ENCODE results near the gene COL18A1. TPM values are rescaled to one million over a fixed set of nuclear protein-coding genes. Genes with fewer than 3 reads are reported as not detected.

Gene COL18A1
- total RNA-seq, 1 experiment from 2014 or later = 77.0 TPM

DNA sequence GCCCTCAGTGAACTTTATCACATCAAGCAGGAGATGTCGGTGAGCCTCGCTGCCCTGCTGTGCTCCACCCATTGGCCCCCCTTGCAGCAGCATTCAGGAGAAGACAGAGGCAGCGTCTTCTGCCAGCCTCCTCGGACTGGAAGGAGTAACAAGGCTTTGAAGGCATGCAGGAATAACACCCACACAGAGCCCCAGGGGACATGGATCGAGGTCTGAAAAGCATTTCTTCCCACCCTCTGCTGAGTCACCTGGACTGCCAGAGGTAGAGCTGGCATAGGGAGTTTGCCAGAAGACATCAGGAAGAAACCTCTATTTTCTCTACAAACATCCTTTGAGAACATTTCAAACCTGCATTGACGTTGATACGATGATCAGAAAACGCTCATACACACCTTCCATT lies 42.9 kb downstream of the COL18A1 start:
- DNase-seq (peak; percentile 29), ATAC-seq (0 out of 2 replicates have a peak, but pooled peaks have one; percentile 20)
- intact Hi-C loops (cut with micrococcal nuclease) = no loop called here
- H3F3A ChIP-seq (ENCODE audit: low read length, unreplicated experiment) = peaks cover 6% of the 10 kb centered on the region
- H3K79me2 ChIP-seq (ENCODE audit: low read length) = 0 out of 2 replicates have a peak, but pooled peaks cover 6% of the 10 kb centered on the region
- H3K27me3 ChIP-seq (ENCODE audit: low read length) = no peaks in the 10 kb centered on the region
- H3K9me3 ChIP-seq (ENCODE audit: low read length) = peaks cover 7% of the 10 kb centered on the region; the same call in 1 of the 2 replicates
- POLR2A ChIA-PET (ENCODE audit: unreplicated experiment) = no interaction called here
- no peaks in the 10 kb centered on the region for H3K4me1 ChIP-seq (ENCODE audit: insufficient read depth, low read length)
- no peak overlapping the region for H3K4me3 ChIP-seq (ENCODE audit: low read length)
- H4K20me1 ChIP-seq (ENCODE audit: low read length) = 0 out of 2 replicates have a peak, but pooled peaks cover under 1% of the 10 kb centered on the region
- H3K9me2 ChIP-seq (replicated peaks; ENCODE audit: low read length) = no peaks in the 10 kb centered on the region
- H3K9ac ChIP-seq (ENCODE audit: low read length) = no peak overlapping the region
- H3K27ac ChIP-seq (ENCODE audit: low read length) = no peak overlapping the region
- H3K4me2 ChIP-seq (ENCODE audit: low read length) = no peak overlapping the region
- H3K36me3 ChIP-seq (ENCODE audit: low read depth, low read length) = peaks cover 10% of the 10 kb centered on the region; the same call in 1 of the 2 replicates
- CTCF ChIA-PET = no interaction called here
- BruUV-seq (replicated peaks) = no TSS peak
- no peak overlapping the region for H2AFZ ChIP-seq (ENCODE audit: low read length)
- TF ChIP-seq EZH2phosphoT487 (IDR thresholded peaks at IDR 0.05; ENCODE audit: borderline replicate concordance, low read length) = no peak
- TF ChIP-seq, protein P1, sequence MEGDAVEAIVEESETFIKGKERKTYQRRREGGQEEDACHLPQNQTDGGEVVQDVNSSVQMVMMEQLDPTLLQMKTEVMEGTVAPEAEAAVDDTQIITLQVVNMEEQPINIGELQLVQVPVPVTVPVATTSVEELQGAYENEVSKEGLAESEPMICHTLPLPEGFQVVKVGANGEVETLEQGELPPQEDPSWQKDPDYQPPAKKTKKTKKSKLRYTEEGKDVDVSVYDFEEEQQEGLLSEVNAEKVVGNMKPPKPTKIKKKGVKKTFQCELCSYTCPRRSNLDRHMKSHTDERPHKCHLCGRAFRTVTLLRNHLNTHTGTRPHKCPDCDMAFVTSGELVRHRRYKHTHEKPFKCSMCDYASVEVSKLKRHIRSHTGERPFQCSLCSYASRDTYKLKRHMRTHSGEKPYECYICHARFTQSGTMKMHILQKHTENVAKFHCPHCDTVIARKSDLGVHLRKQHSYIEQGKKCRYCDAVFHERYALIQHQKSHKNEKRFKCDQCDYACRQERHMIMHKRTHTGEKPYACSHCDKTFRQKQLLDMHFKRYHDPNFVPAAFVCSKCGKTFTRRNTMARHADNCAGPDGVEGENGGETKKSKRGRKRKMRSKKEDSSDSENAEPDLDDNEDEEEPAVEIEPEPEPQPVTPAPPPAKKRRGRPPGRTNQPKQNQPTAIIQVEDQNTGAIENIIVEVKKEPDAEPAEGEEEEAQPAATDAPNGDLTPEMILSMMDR (conservative IDR thresholded peaks at IDR 0.05; ENCODE audit: low read depth, low read length) = no peak

DNA sequence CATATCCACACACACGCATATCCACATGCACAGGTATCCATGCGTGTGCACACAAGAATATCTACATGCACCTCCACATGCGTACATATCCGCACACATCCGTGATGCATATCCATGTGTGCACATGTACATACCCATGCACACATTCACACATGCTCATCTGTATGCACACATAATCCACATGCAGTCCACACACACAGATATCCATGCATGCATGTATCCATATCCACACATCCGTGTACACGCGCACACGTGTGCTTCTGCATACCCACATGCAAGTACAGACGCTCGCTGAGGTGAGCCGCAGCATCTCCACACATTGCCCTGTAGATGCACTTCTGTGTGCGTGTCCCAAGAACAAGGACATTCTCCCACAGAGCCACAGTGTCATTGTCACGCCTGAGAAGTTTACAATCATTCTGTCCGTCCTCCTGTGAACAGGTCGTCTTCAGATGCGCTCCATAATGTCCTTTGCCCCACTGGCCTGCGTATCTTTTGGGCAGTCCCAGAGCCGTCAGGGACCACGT lies 43.4 kb downstream of the COL18A1 start:
- no TSS peak for BruUV-seq (replicated peaks)
- 0 out of 2 replicates have a peak, but pooled peaks cover 6% of the 10 kb centered on the region for H4K20me1 ChIP-seq (ENCODE audit: low read length)

More for the DNA sequence above, 43.4 kb downstream of the COL18A1 start:
- H3K9me2 ChIP-seq (replicated peaks; ENCODE audit: low read length) = no peaks in the 10 kb centered on the region
- H3F3A ChIP-seq (ENCODE audit: low read length, unreplicated experiment) = peaks cover 8% of the 10 kb centered on the region
- DNase-seq (no peak), ATAC-seq (no peak)
- H3K4me3 ChIP-seq (ENCODE audit: low read length) = no peak overlapping the region
- intact Hi-C loops (cut with micrococcal nuclease) = no loop called here
- no peaks in the 10 kb centered on the region for H3K27me3 ChIP-seq (ENCODE audit: low read length)
- H3K4me1 ChIP-seq (ENCODE audit: insufficient read depth, low read length) = no peaks in the 10 kb centered on the region
- no peak overlapping the region for H3K9ac ChIP-seq (ENCODE audit: low read length)
- H3K79me2 ChIP-seq (ENCODE audit: low read length) = 0 out of 2 replicates have a peak, but pooled peaks cover 6% of the 10 kb centered on the region
- no peak overlapping the region for H2AFZ ChIP-seq (ENCODE audit: low read length)
- POLR2A ChIA-PET (ENCODE audit: unreplicated experiment) = no interaction called here
- peaks cover 8% of the 10 kb centered on the region; the same call in 1 of the 2 replicates for H3K9me3 ChIP-seq (ENCODE audit: low read length)
- no peak overlapping the region for H3K4me2 ChIP-seq (ENCODE audit: low read length)
- TF ChIP-seq EZH2 (IDR thresholded peaks at IDR 0.05; ENCODE audit: low read length, unreplicated experiment) (no peak), EZH2phosphoT487 (IDR thresholded peaks at IDR 0.05; ENCODE audit: borderline replicate concordance, low read length) (no peak)
- TF ChIP-seq, protein P1 (conservative IDR thresholded peaks at IDR 0.05; ENCODE audit: low read depth, low read length) = no peak
- no peak overlapping the region for H3K27ac ChIP-seq (ENCODE audit: low read length)
- peaks cover 12% of the 10 kb centered on the region; the same call in 1 of the 2 replicates for H3K36me3 ChIP-seq (ENCODE audit: low read depth, low read length)
- CTCF ChIA-PET = no interaction called here
